Smooth muscle cell (in vitro differentiated cells): ENCODE measurements around the gene ATP6V1G3. TPM values are rescaled to one million over a fixed set of nuclear protein-coding genes. Genes with fewer than 3 reads are reported as not detected.

Source experiments
- DNase-seq: peaks from one replicate; lab custom pipeline; 2025; ENCODE audit not compliant: unreplicated experiment; lab: John Stamatoyannopoulos, UW
- H2AFZ ChIP-seq: fragments of 200-600 bp; sonication (generic); 2 replicates; pipeline ENCODE4 v1.6.0; 2016; ENCODE audit warnings: antibody characterized with exemption, low read depth, mild to moderate bottlenecking
- H3F3A ChIP-seq: fragments of 200-600 bp; sonication (generic); 2 replicates; pipeline ENCODE4 v1.6.0; 2017; ENCODE audit warnings: antibody characterized with exemption, low read depth
- H3K27ac ChIP-seq: fragments of 200-600 bp; sonication (generic); 2 replicates; pipeline ENCODE4 v1.5.1; 2016; ENCODE audit warnings: low read depth, mild to moderate bottlenecking
- H3K27me3 ChIP-seq: fragments of 200-600 bp; sonication (generic); 2 replicates; pipeline ENCODE4 v1.6.1; 2016; ENCODE audit warnings: low read depth, mild to moderate bottlenecking
- H3K36me3 ChIP-seq: fragments of 200-600 bp; sonication (generic); 2 replicates; pipeline ENCODE4 v1.5.1; 2016; ENCODE audit warnings: low read depth
- H3K4me1 ChIP-seq: fragments of 200-600 bp; sonication (generic); 2 replicates; pipeline ENCODE4 v1.5.1; 2016; ENCODE audit warnings: low read depth
- H3K4me2 ChIP-seq: fragments of 200-600 bp; sonication (generic); 2 replicates; pipeline ENCODE4 v1.6.0; 2016; ENCODE audit warnings: mild to moderate bottlenecking
- H3K4me3 ChIP-seq: fragments of 200-600 bp; sonication (generic); 2 replicates; pipeline ENCODE4 v1.5.1; 2016; ENCODE audit warnings: mild to moderate bottlenecking
- H3K79me2 ChIP-seq: fragments of 200-600 bp; sonication (generic); 2 replicates; pipeline ENCODE4 v1.6.0; 2016; ENCODE audit warnings: low read depth, mild to moderate bottlenecking
- H3K9ac ChIP-seq: fragments of 200-600 bp; sonication (generic); 2 replicates; pipeline ENCODE4 v1.6.0; 2016; ENCODE audit warnings: low read depth
- H3K9me3 ChIP-seq: fragments of 200-600 bp; sonication (generic); replicated peaks from 2 replicates; pipeline ENCODE4 v1.5.1; 2016; ENCODE audit warnings: low read depth
- H4K20me1 ChIP-seq: fragments of 200-600 bp; sonication (generic); 2 replicates; pipeline ENCODE4 v1.6.0; 2016; ENCODE audit warnings: low read depth
- CTCF ChIP-seq: fragments of 200-600 bp; sonication (generic); IDR thresholded peaks from 2 replicates; pipeline ENCODE4 v1.5.1; 2017; ENCODE audit warnings: borderline replicate concordance, mild to moderate bottlenecking, antibody characterized with exemption; ENCODE audit not compliant: insufficient read depth, poor library complexity, severe bottlenecking
- WGBS: methylation state at CpG from one replicate; pipeline ENCODE4 v1.1.7; 2016; ENCODE audit warnings: low lambda C conversion rate; 5-methylcytosine and 5-hydroxymethylcytosine counted together
- polyA plus RNA-seq: library from polyadenylated mRNA; unstranded; fragments of >200 nt; fragmentation: Nextera tagmentation; extraction: Ambion mirVana; gene quantifications from 2 replicates; pipeline ENCODE4 v1.2.1, GENCODE V29; 2016
- total RNA-seq: library from RNA; depleted of rRNA; stranded (reverse); fragments of >200 nt; gene quantifications from 2 replicates; pipeline ENCODE4 v1.2.3, GENCODE V29; 2014

ATP6V1G3 gene
- total and polyA plus RNA-seq, 2 experiments from 2014 or later, result not detected

- H3K9me3 ChIP-seq, result no peaks in the 10 kb centered on the region
- 82% methylated on average over 3 of the region's 3 CpGs for WGBS
- H2AFZ ChIP-seq, result peak overlapping the region; percentile 33
- no peak for DNase-seq
- H3K4me3 ChIP-seq, result no peak overlapping the region
- TF ChIP-seq CTCF, result no peak
- no peak overlapping the region for H3K4me2 ChIP-seq
- no peaks in the 10 kb centered on the region for H3F3A ChIP-seq
- no peaks in the 10 kb centered on the region for H3K36me3 ChIP-seq
- H3K27me3 ChIP-seq, result no peaks in the 10 kb centered on the region
- no peaks in the 10 kb centered on the region for H4K20me1 ChIP-seq
- H3K4me1 ChIP-seq, result no peaks in the 10 kb centered on the region
- H3K9ac ChIP-seq, result no peak overlapping the region
- no peak overlapping the region for H3K27ac ChIP-seq
- H3K79me2 ChIP-seq, result no peaks in the 10 kb centered on the region
These were observed 8.6 kb downstream of the ATP6V1G3 start for GRCh38 chr1:198531891-198532290.

- Histone ChIP-seq H4K20me1 (no peaks in the 10 kb centered on the region), H3F3A (no peaks in the 10 kb centered on the region), H3K4me1 (no peaks in the 10 kb centered on the region), H3K79me2 (no peaks in the 10 kb centered on the region), H3K4me2 (no peak overlapping the region), H3K36me3 (no peaks in the 10 kb centered on the region), H3K27me3 (no peaks in the 10 kb centered on the region), H3K4me3 (no peak overlapping the region), H3K9ac (no peak overlapping the region), H2AFZ (no peak overlapping the region), H3K9me3 (no peaks in the 10 kb centered on the region), H3K27ac (no peak overlapping the region)
- no peak for TF ChIP-seq CTCF
- 80% methylated on average over 3 of the region's 3 CpGs for WGBS
- no peak for DNase-seq
These were observed 9.5 kb downstream of the ATP6V1G3 start for GRCh38 chr1:198530953-198531352.

DNA sequence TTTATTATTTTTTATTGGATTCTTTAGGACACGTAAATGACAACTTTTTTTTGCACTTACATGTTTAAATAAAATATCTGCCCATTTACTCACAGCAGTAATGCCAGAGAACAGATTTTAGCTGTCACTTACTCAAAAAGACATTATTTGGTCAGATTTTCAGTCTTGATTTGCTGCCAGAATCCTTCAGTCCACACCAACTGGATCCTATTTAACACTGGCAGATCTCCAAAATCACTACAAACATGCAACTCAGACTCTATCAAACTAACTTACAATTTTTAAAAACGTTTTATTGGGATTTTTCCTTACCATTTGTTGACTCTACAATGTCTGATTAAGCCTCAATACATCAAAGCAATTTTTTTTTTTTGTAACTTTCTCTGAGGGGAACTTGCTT lies 11.1 kb downstream of the ATP6V1G3 start:
- Histone ChIP-seq H4K20me1 (no peaks in the 10 kb centered on the region), H3F3A (no peaks in the 10 kb centered on the region), H3K36me3 (no peaks in the 10 kb centered on the region), H3K27ac (no peak overlapping the region), H3K4me3 (no peak overlapping the region), H2AFZ (no peak overlapping the region), H3K79me2 (no peaks in the 10 kb centered on the region), H3K9ac (no peak overlapping the region), H3K27me3 (no peaks in the 10 kb centered on the region), H3K4me1 (no peaks in the 10 kb centered on the region), H3K9me3 (no peaks in the 10 kb centered on the region), H3K4me2 (no peak overlapping the region)
- TF ChIP-seq CTCF, result no peak
- whole genome bisulfite sequencing, result 54% methylated on average over 2 of the region's 2 CpGs
- no peak for DNase-seq

GRCh38 chr1:198528364-198528763 lies 12.1 kb downstream of the ATP6V1G3 start:
- no peak overlapping the region for H2AFZ ChIP-seq
- H3K9ac ChIP-seq, result no peak overlapping the region
- no peaks in the 10 kb centered on the region for H3K9me3 ChIP-seq
- 70% methylated on average over 1 of the region's 1 CpG for WGBS
- no peaks in the 10 kb centered on the region for H3K4me1 ChIP-seq
- no peaks in the 10 kb centered on the region for H3F3A ChIP-seq
- H3K4me2 ChIP-seq, result peak overlapping the region; percentile 66
- H3K36me3 ChIP-seq, result no peaks in the 10 kb centered on the region
- H3K27ac ChIP-seq, result no peak overlapping the region
- TF ChIP-seq CTCF, result no peak
- H3K27me3 ChIP-seq, result no peaks in the 10 kb centered on the region
- H3K4me3 ChIP-seq, result no peak overlapping the region
- no peaks in the 10 kb centered on the region for H3K79me2 ChIP-seq
- no peaks in the 10 kb centered on the region for H4K20me1 ChIP-seq
- no peak for DNase-seq
